Amniotic epithelial cell (primary cell): ENCODE measurements around the gene ARHGEF1.

Experiments
- DNase-seq: peaks from one replicate; pipeline ENCODE4 v3.0.0-alpha.2; 2010; ENCODE audit warnings: low read depth

The ARHGEF1 gene, protein sequence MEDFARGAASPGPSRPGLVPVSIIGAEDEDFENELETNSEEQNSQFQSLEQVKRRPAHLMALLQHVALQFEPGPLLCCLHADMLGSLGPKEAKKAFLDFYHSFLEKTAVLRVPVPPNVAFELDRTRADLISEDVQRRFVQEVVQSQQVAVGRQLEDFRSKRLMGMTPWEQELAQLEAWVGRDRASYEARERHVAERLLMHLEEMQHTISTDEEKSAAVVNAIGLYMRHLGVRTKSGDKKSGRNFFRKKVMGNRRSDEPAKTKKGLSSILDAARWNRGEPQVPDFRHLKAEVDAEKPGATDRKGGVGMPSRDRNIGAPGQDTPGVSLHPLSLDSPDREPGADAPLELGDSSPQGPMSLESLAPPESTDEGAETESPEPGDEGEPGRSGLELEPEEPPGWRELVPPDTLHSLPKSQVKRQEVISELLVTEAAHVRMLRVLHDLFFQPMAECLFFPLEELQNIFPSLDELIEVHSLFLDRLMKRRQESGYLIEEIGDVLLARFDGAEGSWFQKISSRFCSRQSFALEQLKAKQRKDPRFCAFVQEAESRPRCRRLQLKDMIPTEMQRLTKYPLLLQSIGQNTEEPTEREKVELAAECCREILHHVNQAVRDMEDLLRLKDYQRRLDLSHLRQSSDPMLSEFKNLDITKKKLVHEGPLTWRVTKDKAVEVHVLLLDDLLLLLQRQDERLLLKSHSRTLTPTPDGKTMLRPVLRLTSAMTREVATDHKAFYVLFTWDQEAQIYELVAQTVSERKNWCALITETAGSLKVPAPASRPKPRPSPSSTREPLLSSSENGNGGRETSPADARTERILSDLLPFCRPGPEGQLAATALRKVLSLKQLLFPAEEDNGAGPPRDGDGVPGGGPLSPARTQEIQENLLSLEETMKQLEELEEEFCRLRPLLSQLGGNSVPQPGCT

GRCh38 chr19:41882568-41883462 is at the start of gene ARHGEF1:
TSS of gene ARHGEF1 (plus strand) at chr19:41883184. CDS start at chr19:41888083, 4,899 bp downstream.
- DNase-seq = no peak

DNA sequence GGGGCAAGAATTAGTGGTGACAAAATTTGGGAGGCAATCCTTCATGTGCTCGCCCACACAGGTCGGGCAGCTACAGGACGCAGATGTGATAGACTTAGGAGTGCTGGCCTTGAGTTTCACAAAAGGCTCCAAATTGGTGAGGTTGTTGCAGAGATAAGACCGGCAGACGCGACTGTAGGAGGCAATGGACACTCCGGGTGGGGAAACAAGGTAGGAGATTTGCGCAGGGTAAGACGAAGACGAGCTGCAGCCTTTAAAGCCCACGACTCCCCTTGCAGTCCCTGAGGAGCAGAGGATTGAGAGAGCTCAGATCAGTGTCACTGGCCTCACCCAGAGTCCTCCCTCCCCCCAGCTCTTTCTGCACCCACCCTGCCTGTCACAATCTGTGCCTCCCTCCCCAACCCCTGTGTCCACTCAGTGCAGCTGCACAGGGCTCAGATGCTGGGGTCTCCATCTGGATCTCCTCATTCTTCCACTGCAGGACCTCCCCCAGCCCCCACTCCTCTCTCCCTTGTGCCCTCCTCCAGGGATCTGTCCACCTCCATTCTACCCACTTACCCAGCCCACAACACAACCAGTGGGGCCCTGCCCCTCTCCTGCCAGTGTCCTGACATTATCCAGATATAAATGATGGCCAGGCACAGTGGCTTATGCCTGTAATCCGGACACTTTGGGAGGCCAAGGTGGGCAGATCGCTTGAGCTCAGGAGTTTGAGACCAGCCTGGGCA is 44.8 kb upstream of the ARHGEF1 start:
- DNase-seq = no peak

- DNase-seq = no peak
These were observed 43.8 kb upstream of the ARHGEF1 start for GRCh38 chr19:41839211-41839610.

DNA sequence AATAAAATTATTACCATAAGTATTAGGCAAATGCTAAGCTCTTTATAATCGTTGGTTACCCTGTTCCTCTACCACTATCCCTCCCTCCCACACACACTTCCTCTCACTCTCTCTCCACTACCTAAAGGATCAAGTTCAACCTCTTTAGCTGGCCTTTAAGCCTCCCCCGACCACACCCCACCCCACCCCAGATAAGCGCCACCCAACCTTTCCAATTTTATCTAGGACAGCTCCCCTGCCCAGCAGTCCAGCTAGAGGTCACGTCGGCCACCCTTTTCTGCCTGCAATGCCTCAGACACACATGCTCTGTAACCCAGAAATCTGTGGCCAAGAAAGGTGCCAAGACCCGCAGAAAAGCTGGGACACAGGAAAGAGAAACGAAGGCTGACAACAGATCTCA is 39.6 kb upstream of the ARHGEF1 start:
- DNase-seq = no peak

GRCh38 chr19:41844601-41845000 is 38.4 kb upstream of the ARHGEF1 start, which contains the start of gene LYPD4:
TSS of gene LYPD4 (minus strand) at chr19:41844683. CDS start at chr19:41839285, 5,398 bp downstream.
- no peak for DNase-seq

DNA sequence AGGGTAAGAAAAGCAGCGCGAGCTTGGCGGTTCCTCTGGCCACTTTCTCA is 38.2 kb upstream of the ARHGEF1 start, which contains the start of gene DMRTC2:
Gene DMRTC2, plus strand, starts transcription at position 42 of the 50 bp plus-strand sequence. CDS start 2,387 bp downstream, outside the sequence.
- no peak for DNase-seq

DNA sequence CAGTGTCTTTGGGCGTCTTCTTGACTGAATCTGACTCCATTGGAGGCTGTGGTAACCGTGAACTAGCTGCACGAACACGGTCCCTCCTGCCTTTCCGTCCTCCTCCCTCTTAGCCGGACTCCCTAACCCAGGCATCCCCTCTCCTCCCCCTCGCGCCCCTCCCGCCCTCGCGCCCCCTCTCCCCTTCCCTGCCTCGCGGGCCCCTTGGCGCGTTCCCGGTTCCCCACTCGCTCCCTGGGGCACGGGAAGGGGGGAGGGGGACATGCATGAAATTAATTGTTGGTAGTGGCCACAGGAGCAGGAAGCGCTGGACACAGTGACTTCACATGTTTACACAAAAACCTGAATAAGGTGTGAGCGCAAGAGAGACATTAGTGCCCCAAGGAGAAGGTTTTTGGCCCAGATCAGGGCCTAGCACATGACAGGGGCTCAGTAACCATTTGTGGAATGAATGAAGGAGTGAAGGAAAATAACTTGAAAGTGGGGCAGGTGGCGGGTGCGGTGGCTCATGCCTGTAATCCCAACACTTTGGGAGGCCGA is 37.9 kb upstream of the ARHGEF1 start:
- no peak for DNase-seq

GRCh38 chr19:41847351-41848105 is 35.5 kb upstream of the ARHGEF1 start:
- no peak for DNase-seq

DNA sequence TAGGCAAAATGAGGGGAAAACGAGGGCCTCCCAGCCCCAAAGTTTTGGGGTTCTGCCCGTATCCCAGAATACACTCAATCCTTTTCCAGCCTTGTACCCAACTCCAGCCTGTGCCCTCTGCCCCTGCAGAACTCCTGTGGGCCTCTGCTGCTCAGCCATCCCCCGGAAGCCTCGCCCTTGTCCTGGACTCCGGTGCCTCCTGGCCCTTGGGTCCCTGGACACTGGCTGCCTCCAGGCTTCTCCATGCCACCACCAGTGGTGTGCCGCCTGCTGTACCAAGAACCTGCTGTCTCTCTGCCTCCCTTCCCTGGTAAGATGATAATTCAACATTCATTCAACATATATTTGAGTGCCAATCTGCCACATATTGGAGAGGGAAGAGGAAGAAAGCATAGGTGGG is 34.3 kb upstream of the ARHGEF1 start:
- no peak for DNase-seq

- no peak for DNase-seq
These were observed 33.9 kb upstream of the ARHGEF1 start for GRCh38 chr19:41849067-41849466.

- DNase-seq = no peak
These were observed 32.6 kb upstream of the ARHGEF1 start for GRCh38 chr19:41850381-41850780.

DNA sequence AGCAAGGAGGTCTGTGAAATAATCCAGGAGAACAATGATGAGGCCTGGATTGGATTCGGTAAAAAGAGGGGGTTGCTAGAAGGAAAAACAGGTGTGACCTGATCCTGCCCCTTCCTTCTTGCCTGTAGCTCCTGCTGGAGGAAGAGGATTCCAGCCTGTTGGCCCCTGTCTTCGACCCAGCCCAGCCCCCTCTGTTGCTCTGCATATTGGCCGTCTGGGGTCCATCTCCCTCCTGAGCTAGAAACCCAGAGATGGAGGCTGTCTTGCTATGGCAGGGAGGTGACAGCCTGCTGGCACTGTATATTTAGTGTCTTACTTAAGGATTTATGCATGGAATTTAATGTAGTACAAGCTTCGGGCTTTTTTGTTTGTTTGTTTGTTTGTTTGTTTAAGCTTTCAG is 31.5 kb upstream of the ARHGEF1 start:
- DNase-seq = no peak

- DNase-seq = no peak
These were observed 29.6 kb upstream of the ARHGEF1 start for GRCh38 chr19:41853344-41853743.

DNA sequence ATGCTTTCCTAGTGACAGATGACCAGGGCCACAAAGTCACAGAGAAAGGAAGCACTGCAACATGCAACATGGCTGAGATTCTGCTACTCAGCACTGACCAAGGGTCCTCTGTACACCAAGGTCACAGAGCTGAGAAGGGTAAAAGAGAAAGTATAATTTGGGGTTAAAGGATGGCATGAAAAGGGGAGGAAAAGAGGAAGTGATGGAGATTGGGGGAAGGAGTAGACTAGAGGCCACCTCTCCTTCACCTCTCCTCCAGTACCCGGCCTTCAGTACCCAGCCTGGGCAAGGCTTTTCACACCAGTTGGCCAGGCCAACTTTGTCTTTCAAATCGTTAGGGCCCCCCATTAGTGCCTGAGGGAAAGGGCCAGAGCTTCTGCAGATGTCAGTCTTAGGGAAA is 29.2 kb upstream of the ARHGEF1 start:
- no peak for DNase-seq

DNA sequence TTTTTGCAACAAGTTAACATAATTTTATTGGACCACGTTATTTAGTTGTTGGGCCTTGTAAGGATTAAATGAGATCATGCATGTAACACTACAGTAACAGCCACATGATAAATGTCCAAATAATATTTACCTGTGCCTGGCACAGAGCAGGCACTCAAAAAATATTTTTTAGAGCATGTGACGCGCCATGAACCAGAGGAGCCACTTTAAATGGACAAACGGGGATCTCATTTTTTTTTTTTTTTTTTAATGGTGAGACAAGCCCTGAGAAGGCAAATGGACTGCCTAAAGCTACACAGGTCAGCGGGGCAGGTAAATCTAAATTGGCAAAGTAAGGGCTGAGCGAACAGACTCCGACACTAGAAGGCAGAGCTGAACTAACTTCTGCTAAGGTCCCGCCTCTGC is 23.8 kb upstream of the ARHGEF1 start:
- no peak for DNase-seq

DNA sequence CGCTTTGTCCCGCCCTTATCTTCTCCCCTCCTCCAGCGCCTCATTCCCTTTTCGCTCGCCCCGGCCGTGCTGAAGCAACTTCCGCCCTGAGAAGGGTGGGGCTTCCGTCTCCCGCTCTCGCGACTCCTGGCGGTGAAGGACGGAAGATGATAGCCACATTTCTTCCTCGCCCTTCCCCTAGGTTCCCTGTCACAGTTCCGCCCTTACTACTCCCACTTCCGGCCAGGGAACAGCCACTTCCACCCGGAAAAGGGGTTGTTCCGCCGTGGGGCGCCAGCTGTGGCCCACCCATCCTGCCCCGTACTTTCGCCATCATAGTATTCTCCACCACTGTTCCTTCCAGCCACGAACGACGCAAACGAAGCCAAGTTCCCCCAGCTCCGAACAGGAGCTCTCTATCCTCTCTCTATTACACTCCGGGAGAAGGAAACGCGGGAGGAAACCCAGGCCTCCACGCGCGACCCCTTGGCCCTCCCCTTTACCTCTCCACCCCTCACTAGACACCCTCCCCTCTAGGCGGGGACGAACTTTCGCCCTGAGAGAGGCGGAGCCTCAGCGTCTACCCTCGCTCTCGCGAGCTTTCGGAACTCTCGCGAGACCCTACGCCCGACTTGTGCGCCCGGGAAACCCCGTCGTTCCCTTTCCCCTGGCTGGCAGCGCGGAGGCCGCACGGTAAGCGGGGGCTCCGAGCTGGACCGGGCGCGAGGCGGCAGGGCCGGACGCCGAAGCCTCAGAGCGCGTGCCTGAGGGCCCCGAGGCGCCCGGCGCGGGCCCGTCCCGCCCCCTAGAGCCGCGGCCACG is 23.2 kb upstream of the ARHGEF1 start, which contains the start of gene RPS19:
Gene RPS19, plus strand, starts transcription at position 638 of the 801 bp plus-strand sequence. CDS start 520 bp downstream, outside the sequence.
- peak; percentile 98 for DNase-seq

GRCh38 chr19:41860419-41861115 is 22.4 kb upstream of the ARHGEF1 start:
- no peak for DNase-seq

GRCh38 chr19:41861116-41861768 is 21.7 kb upstream of the ARHGEF1 start:
- no peak for DNase-seq

GRCh38 chr19:41861846-41862245 is 21.1 kb upstream of the ARHGEF1 start:
- no peak for DNase-seq
